PC-9 (cell line): ENCODE results near the gene MRPL4.

Source experiments
- EZH2 ChIP-seq: fragments of 200-600 bp; sonication (generic); IDR thresholded peaks from 2 replicates; pipeline ENCODE4 v1.8.0; 2017; ENCODE audit warnings: antibody characterized with exemption, low read depth
- TF ChIP-seq, protein P1 (sequence below): fragments of 200-600 bp; sonication (generic); conservative IDR thresholded peaks from 2 replicates; pipeline ENCODE4 v1.6.1; 2017; ENCODE audit warnings: mixed run types, antibody characterized with exemption, mild to moderate bottlenecking, moderate library complexity

- TF ChIP-seq EZH2: no peak
- TF ChIP-seq, protein P1, sequence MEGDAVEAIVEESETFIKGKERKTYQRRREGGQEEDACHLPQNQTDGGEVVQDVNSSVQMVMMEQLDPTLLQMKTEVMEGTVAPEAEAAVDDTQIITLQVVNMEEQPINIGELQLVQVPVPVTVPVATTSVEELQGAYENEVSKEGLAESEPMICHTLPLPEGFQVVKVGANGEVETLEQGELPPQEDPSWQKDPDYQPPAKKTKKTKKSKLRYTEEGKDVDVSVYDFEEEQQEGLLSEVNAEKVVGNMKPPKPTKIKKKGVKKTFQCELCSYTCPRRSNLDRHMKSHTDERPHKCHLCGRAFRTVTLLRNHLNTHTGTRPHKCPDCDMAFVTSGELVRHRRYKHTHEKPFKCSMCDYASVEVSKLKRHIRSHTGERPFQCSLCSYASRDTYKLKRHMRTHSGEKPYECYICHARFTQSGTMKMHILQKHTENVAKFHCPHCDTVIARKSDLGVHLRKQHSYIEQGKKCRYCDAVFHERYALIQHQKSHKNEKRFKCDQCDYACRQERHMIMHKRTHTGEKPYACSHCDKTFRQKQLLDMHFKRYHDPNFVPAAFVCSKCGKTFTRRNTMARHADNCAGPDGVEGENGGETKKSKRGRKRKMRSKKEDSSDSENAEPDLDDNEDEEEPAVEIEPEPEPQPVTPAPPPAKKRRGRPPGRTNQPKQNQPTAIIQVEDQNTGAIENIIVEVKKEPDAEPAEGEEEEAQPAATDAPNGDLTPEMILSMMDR: no peak
Observed at GRCh38 chr19:10292789-10293636, 41.0 kb downstream of the MRPL4 start.
